ENCODE results near the gene BAZ2A.
"Not testable (repeated sequence)": the region's sequence is repeated elsewhere in the genome, so short reads cannot be mapped to it uniquely, and the experiment has no call there.

The BAZ2A gene

GRCh38 chr12:56630180-56630632, at the start of gene BAZ2A:
TSS of gene BAZ2A (minus strand) at chr12:56630326. CDS start at chr12:56617530, 12,796 bp downstream.
- peak; percentile 78 for DNase-seq

- no peak for DNase-seq
Observed at GRCh38 chr12:56678852-56679251, 48.7 kb upstream of the BAZ2A start.

GRCh38 chr12:56677680-56678079, 47.6 kb upstream of the BAZ2A start:
- no peak for DNase-seq

GRCh38 chr12:56676851-56677580, 46.9 kb upstream of the BAZ2A start:
- DNase-seq: no peak

GRCh38 chr12:56671608-56672007, 41.5 kb upstream of the BAZ2A start:
- DNase-seq: no peak

- DNase-seq: no peak
Observed at GRCh38 chr12:56670836-56671235, 40.7 kb upstream of the BAZ2A start.

GRCh38 chr12:56668197-56668457, 38.0 kb upstream of the BAZ2A start:
- DNase-seq: no peak

- no peak for DNase-seq
Observed at GRCh38 chr12:56661979-56662638, 32.0 kb upstream of the BAZ2A start.

GRCh38 chr12:56661560-56661959, 31.4 kb upstream of the BAZ2A start:
- no peak for DNase-seq

GRCh38 chr12:56658921-56659320, 28.8 kb upstream of the BAZ2A start:
- DNase-seq: no peak

GRCh38 chr12:56657416-56658379, 27.6 kb upstream of the BAZ2A start:
- DNase-seq: no peak

- DNase-seq: not testable (repeated sequence)
Observed at GRCh38 chr12:56653781-56654180, 23.7 kb upstream of the BAZ2A start.

GRCh38 chr12:56648023-56648422, 17.9 kb upstream of the BAZ2A start:
- not testable (repeated sequence) for DNase-seq

GRCh38 chr12:56645717-56646446, 15.8 kb upstream of the BAZ2A start, which contains the start of gene ATP5F1B:
TSS of gene ATP5F1B (minus strand) at chr12:56645984. CDS start at chr12:56645963, 21 bp downstream.
- DNase-seq: peak; percentile 84

- DNase-seq: no peak
Observed at GRCh38 chr12:56645201-56645716, 15.1 kb upstream of the BAZ2A start.

- DNase-seq: no peak
Observed at GRCh38 chr12:56644654-56645053, 14.5 kb upstream of the BAZ2A start.

GRCh38 chr12:56641219-56641618, 11.1 kb upstream of the BAZ2A start:
- DNase-seq: no peak

GRCh38 chr12:56637621-56638020, 7.5 kb upstream of the BAZ2A start:
- no peak for DNase-seq

- DNase-seq: no peak
Observed at GRCh38 chr12:56636675-56637540, 6.8 kb upstream of the BAZ2A start.

- DNase-seq: peak; percentile 9
Observed at GRCh38 chr12:56635806-56636674, 5.9 kb upstream of the BAZ2A start.

Measured in NK-92 treated with Interleukin-12 subunit alpha and Interleukin-12 subunit beta, amount 100 ng/mL, for 24 hours (cell line).